ENCODE results near the gene ARGLU1.

ARGLU1 gene

GRCh38 chr13:106503272-106503671, 64.7 kb downstream of the ARGLU1 start:
- H3K4me3 ChIP-seq (ENCODE audit: low read depth, low read length), result no peak overlapping the region
- no peak for TF ChIP-seq CTCF (IDR thresholded peaks at IDR 0.05; ENCODE audit: low read depth, low read length, missing control alignments)
- no peak for DNase-seq (ENCODE audit: low read depth)

- no peak for TF ChIP-seq CTCF (IDR thresholded peaks at IDR 0.05; ENCODE audit: low read depth, low read length, missing control alignments)
- no peak overlapping the region for H3K4me3 ChIP-seq (ENCODE audit: low read depth, low read length)
- DNase-seq (ENCODE audit: low read depth), result no peak
Measured at GRCh38 chr13:106500445-106500844, 67.5 kb downstream of the ARGLU1 start.

- no peak for TF ChIP-seq CTCF (IDR thresholded peaks at IDR 0.05; ENCODE audit: low read depth, low read length, missing control alignments)
- no peak for DNase-seq (ENCODE audit: low read depth)
- no peak overlapping the region for H3K4me3 ChIP-seq (ENCODE audit: low read depth, low read length)
Measured at GRCh38 chr13:106499896-106500295, 68.0 kb downstream of the ARGLU1 start.

- TF ChIP-seq CTCF (IDR thresholded peaks at IDR 0.05; ENCODE audit: low read depth, low read length, missing control alignments), result no peak
- no peak for DNase-seq (ENCODE audit: low read depth)
- no peak overlapping the region for H3K4me3 ChIP-seq (ENCODE audit: low read depth, low read length)
Measured at GRCh38 chr13:106499113-106499512, 68.8 kb downstream of the ARGLU1 start.

GRCh38 chr13:106498571-106498970, 69.4 kb downstream of the ARGLU1 start:
- TF ChIP-seq CTCF (IDR thresholded peaks at IDR 0.05; ENCODE audit: low read depth, low read length, missing control alignments), result no peak
- DNase-seq (ENCODE audit: low read depth), result no peak
- H3K4me3 ChIP-seq (ENCODE audit: low read depth, low read length), result no peak overlapping the region

- no peak for TF ChIP-seq CTCF (IDR thresholded peaks at IDR 0.05; ENCODE audit: low read depth, low read length, missing control alignments)
- no peak overlapping the region for H3K4me3 ChIP-seq (ENCODE audit: low read depth, low read length)
- DNase-seq (ENCODE audit: low read depth), result no peak
Measured at GRCh38 chr13:106498158-106498557, 69.8 kb downstream of the ARGLU1 start.

GRCh38 chr13:106497079-106497478, 70.9 kb downstream of the ARGLU1 start:
- no peak for DNase-seq (ENCODE audit: low read depth)
- no peak for TF ChIP-seq CTCF (IDR thresholded peaks at IDR 0.05; ENCODE audit: low read depth, low read length, missing control alignments)

More at GRCh38 chr13:106497079-106497478, 70.9 kb downstream of the ARGLU1 start:
- no peak overlapping the region for H3K4me3 ChIP-seq (ENCODE audit: low read depth, low read length)
